Activated CD4-positive, CD25-positive, alpha-beta regulatory T cell treated with anti-CD3 and anti-CD28 coated beads, Interleukin-2, amount 50 U/mL, for 24 hours (primary cell): ENCODE measurements around the gene CUX1.
"Not testable (repeated sequence)": the region's sequence is repeated elsewhere in the genome, so short reads cannot be mapped to it uniquely, and the experiment has no call there.

Experiments used
- ATAC-seq, 2 donors: fragments of 150-1000 bp; cut with Tn5 transposase; one replicate each; pipeline ENCODE4 v1.10.0; 2021; ENCODE audit warnings: mild to moderate bottlenecking in 1 of 2, moderate library complexity in 1 of 2

CUX1 gene

DNA sequence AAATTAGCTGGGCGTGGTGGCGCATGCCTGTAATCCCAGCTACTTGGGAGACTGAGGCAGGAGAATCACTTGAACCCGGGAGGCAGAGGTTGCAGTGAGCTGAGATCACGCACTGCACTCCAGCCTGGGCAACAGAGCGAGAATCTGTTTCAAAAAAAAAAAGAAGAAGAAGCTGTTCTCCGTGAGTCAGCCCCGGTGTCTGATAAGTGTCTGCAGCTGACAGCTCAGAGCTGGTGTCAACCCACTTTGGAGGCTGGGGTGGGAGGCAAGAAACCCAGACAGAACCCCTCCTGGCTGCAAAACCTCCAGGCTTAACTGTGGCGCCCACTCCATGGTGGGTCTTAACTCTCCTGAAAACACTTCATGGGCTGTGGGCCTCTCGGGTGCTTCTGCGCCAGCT lies 170.6 kb downstream of the CUX1 start:
- not testable (repeated sequence) for ATAC-seq

DNA sequence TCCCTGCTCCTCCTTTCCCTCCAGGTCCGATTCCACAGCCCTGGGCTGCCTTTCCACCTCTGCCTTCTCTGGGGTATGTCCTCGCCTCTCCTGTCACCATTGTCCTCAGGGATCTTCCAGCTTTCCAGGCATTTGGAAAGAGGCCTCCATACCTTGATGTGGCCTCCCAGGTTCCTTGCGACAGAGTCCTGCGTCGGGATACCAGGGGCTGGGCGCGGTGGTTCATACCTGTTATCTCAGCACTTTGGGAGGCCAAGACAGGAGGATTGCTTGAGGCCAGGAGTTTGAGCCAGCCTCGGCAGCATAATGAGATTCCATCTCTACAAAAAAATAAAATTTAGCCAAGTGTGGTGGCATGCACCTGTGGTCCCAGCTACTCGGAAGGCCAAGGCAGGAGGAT lies 171.1 kb downstream of the CUX1 start:
- ATAC-seq: no peak

DNA sequence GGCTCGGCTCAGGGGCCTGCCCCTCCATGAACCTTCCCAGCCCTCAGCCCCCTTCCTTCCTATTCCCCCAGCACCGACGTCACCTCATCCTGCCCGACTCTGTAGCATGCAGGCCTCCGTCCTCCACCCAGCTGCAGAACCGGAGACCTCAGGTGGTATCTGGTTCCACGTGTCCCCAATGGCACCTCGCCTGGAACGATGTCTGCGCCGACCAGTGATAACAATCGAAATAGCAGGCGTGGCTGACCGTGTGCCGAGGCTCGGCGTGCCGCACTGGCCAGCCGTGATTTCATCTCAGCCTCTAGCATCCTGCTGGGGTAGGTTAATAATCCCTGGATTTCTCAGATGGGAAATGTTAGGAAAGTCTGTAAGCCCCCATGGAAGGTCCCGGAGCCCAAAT lies 171.7 kb downstream of the CUX1 start:
- no peak for ATAC-seq

DNA sequence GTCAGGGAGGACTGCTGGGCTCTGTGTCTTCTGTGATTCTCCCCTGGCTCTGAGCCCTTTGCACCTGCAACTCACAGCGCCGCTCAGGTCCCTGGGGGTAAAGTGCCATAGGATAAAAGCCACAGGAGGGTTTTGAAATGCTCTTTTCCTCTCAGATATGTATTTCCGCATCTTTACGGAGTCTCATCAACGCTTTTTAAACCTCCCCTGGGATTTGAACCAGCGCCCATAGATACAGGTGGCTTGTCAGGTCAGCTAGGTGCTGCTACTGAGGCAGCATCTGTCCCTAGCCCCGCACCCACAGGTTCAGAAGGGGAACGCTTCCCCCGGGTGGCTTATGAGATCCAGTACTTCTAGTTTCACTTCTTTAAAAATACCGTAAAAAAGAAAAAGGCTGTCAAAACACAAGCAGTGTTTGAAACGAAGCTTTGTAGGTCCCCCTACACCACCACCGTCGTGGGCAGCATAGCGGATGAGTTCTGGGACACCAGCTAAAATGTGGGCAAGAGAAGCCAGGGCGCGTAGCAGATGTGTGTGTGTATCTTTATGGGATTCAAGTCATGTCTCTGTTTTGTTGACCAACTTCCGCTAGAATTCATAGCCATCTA lies 173.5 kb downstream of the CUX1 start:
- ATAC-seq: peak in 1 of 2 donors; percentile 51

DNA sequence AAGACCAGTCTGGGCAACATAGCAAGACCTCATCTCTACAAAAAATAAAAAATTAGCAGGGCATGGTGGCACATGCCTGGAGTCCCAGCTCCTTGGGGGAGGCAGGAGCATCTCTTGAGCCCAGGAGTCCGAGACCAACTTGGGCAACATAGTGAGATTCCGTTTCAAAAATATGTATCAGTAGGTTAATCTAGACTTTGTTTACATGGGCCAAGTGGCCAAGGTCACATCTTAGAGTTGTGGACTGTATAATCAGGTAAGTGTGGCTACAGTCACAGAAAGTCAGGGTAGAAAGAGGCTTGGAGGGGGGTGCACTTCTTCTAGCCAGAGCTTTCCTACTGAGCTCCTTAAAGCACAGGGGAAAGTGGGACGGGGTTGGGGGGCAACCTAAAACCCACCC lies 174.4 kb downstream of the CUX1 start:
- no peak for ATAC-seq

DNA sequence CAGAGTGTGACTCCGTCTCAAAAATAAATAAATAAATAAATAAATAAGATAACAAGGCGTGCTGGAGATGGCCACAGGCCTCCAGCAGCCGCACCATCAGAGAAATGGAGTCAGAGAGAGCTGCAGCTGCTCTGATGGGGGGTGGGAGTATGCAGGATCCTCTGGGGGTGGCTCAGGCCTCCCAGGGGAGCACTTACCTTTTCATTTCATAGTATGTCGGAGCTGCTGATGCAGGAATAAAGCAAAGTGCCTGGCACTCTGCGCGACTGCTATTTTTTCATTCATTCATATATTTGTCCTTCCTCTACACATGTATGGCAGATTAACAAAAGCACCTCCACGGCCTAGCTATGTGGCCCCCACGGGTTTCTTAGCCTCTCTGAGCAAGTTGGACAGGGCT lies 175.9 kb downstream of the CUX1 start:
- ATAC-seq: no peak

DNA sequence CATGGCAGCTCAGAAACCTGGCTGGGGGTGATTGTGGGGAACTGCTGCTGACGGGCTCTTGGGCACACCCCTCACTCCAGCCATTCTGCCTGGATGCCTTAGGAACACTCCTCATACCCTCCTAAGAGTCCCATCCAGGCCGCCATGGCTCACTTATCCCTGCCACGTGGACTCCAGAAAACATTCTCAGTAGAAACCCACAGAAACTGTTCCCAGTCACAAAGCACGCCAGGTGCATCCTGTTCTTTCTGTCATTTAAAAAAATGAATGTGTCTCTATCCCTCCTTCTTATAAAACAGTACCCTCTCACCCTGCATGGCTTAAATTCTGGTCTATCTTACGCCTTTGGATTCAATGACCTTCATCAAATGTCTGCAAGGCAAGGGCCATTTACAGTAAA lies 177.7 kb downstream of the CUX1 start:
- no peak for ATAC-seq

DNA sequence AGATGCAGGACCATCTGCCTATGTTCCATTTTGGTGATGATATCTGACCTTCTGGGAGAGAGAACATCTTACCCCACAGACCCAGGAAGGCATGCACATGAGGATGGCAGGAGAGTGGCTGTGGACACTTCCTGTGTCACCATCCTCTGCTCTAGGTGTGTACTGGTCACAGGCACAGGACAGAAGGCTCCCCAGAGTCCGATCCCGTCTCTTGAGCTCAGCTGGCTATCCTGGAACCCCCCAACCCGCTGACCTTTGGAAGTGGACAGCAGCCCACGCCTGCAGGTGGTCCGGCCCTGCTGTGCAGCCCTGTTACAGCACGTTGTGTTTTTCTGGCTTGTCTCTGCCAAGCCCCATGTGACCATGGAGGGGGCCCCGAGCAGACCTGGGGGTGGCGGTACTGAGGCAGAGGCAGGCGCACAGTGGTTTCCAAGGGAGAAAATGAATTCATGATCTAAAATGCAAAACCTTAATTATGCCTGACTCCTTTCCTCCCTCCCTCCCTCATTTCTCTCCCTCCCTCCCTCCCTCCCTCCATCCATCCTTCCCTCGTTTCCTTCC lies 178.8 kb downstream of the CUX1 start:
- no peak for ATAC-seq

DNA sequence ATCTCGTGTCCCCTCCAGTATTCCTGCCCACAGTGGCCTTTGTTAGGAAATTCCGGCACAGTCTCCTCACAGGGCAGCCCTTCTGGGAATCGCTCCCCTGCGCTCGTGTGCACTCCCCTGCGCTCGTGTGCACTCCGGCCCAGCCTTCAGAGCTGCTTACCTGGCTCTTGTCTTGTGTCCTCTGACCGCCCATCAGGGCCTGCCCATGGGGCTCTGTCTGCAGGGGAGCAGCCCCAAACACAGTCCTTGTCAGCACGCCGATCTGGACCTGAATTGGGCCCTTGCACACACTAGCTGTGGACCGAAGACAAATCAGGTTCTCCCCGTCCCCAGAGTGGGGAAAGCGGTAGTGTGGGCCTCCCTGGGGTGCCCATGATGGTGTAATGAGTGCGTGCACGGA lies 179.4 kb downstream of the CUX1 start:
- no peak for ATAC-seq

DNA sequence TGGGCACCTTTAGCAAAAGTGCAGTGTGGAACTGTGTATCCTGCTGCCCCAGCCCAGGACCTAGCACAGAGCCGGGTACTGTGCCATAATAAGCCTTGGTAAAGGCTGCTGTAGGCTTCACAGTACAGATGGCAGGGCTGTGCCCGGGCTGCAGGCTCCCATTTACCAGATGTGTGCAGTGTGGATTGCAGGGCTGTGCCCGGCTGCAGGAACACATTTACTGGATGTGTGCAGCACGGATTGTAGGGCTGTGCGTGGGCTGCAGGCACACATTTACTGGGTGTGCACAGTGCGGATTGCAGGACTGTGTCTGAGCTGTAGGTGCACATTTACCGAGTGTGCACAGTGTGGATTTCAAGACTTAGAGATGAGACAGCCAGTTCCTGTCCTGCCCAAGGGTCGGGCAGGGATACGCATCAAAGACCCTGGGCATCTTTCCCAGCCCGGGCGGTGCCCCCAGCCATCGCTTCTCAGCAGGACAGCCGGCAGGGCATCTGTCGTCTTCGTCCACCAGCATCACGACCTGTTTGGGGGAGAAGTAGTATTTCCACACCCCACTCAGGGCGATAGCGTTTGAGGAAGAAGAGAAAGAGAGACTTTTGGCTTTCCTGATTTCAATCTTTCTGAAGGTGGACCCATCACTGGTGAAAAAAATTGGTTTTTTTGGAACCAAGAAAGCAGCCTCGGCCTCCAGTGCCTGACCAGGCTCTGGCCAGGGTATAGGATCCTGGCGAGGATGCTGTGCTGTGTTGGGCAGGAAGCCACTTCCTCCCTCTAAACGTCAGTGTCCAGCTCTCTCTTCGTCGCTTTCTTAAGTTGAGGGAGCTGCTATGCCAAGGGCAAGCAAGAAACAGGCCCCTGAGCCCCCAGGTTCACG lies 180.8 kb downstream of the CUX1 start:
- no peak for ATAC-seq

DNA sequence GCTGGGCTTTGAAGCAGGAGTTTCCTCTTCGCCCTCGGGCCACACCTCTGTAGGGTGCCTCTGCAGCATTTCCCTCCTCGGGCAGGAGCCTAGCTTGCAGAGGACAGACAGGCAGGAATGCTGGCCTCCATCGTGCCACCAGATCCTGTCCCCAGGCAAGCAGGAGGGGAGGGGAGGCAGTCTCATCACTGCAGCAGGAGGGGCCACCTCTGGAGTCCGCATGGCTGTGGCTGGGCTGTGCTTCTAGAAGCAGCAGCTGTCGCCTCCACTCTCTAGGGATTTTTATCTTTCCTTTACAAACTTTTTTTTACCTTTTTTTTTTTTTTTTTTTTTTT lies 181.4 kb downstream of the CUX1 start:
- no peak for ATAC-seq

DNA sequence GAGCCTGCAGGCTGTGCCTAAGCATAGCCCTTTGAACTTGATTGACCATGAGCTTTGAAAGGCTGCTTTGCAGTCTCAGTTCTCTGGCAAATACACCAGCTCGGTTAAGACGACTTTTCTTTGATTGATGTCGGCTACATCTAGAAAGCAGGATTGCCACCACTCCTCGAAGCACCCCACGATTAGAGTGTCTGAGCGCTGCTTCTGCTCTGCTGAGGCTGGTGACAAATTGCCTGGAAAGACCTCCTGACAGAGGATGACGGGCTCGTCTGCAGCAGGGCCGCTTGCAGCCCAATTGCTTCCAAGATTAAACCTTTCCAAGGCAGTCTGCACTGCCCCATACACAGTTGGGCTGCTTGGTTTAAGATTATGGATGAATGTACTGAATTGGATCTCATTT lies 182.0 kb downstream of the CUX1 start:
- ATAC-seq: no peak

DNA sequence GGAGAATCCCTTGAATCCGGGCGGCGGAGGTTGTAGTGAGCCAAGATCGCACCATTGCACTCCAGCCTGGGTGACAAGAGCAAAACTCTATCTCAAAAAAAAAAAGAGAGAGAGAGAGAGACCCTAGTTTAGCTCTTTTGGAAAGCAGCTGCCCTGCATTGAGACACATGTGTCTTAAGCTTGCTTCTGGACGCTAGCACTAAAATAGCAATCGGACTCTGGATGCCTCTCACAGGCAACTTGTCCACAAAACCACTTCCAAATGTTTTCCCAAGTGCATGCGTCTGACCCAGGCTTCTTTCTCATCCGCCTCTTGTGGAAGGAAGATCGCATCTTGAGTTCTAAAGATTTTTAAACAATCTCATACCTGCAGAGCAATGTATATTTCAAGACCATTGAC lies 182.7 kb downstream of the CUX1 start:
- ATAC-seq: no peak

DNA sequence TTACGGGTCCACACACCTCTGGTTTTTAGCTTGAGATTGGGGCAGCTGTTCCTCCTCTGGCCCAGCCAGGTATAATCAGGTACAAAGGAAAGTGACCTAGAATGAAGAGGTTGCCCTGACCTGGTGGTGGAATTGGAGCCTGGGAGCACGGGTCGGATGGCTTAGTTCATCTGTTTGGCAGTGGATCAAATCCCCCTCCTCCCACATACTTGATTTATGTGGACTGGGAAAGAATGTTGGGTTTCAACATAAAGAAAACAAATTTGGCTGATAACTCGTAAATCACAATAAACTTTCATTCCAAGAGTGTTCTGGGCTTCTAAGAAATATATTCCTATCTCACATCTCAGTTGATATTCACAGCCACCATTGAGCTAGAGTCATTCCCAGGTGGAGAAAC lies 186.8 kb downstream of the CUX1 start:
- ATAC-seq: no peak

DNA sequence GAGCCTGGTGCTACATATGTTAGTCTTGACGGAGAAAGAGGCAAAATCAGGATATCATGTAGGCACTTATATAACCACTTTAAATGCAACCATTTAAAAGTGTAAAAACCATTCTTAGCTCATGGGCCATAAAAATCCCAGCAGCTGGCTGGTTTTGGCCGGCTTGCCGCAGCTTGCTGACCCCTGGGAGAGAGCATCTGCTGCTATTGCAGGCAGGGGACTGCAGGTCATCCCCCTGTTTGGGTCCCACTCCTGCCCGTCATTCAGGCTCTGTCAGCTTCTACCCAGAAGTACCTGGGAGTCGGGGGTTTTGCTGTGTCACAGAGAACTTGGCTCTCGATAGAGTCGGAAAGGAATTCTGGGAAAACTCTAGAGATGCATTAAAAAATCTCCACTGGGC lies 187.4 kb downstream of the CUX1 start:
- ATAC-seq: no peak

DNA sequence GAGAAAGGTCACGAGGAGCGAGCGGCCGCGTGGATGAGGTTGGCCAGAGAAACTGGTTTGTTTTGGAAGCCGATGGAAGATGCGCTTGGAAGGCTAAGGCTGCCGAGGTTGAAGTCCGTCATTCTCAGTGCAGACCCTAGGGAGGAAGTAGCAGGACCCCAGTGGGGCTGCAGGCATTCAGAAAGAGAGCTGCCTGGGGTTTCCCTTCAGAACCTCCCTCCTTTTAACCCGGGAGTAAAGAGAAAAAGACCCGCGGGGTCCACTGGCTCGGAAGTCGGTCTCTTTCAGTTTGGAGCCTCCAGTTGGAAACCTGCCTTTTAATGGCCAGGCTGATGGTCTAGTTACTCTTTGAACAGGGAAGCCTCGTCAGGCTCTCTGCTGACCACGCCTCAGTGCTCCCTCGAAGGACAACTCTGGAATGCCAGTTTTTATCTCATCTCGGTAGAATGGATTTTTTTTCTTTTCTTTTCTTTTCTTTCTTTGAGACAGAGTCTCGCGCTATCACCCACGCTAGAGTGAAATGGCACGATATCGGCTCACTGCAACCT lies 188.6 kb downstream of the CUX1 start:
- ATAC-seq: no peak

DNA sequence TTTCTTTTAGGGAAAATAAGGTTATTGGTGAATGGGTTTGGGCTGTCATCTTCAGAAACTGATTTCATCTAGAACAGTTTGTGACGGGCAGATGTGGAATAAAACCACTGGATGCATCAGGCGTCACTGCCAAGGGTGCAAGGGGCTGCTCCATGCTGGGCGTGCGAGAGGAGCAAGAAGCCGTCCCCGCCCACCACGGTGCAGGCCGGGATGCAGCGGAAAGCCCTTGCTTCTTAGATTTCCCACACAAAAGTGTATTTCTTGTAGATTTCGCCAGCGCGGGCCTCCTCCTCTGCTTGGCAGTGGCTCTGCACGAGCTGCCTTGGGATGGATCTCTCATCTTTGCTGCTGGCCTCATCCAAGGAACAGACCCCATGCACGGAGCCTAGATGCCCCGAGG lies 189.3 kb downstream of the CUX1 start:
- no peak for ATAC-seq

DNA sequence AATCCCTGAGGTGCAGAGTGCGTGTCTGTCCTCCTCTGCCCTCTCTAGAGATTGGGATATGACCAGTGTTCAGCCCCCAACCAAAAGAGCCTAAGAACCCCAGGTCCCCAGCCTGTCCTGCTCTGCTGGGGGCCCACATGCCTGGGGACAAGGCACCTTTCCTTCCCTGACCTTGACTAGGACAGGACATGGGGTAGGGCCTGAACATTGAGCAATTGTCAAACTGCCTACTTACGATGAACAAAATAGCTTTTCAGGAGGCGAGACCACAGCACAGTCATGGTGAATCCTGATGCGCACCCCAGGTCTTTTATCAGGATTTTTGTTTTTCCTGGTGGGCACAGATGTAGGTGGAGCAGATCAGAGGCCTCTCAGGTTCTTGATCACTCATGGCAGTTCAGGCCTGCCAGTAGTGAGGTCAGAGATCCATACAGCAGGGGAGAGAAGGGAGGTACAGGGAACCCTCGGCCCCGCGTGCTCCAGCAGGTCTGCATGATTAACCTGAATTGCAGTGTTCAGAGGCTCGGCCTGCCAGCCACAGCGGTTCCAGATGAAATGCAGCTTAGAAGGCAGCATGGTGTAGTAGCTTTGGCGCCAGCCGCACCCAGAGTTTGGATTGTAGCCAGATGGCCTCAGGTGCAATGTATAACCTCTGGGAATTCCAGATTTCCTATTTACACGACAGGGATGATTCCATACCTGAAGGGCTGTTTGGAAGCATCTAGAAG lies 191.3 kb downstream of the CUX1 start:
- no peak for ATAC-seq

DNA sequence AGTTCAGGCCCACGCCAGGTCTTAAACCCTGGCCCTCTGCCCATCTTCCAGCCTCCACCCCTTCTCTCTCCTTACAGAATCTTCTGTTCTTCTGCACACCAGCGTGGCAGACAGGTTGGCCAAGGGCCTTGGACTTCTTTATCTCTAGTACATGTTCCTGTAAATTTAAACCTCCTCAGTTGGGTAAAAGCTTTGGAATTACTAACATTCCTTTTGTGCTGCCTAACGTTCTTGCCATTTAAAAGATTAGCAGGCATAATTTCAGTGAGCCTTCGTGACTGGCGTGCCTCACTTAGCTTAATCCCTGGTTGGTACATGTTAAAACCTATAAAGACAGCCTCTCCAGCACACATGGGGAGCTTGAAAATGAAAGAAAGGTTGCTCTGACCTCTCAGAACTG lies 192.2 kb downstream of the CUX1 start:
- no peak for ATAC-seq

DNA sequence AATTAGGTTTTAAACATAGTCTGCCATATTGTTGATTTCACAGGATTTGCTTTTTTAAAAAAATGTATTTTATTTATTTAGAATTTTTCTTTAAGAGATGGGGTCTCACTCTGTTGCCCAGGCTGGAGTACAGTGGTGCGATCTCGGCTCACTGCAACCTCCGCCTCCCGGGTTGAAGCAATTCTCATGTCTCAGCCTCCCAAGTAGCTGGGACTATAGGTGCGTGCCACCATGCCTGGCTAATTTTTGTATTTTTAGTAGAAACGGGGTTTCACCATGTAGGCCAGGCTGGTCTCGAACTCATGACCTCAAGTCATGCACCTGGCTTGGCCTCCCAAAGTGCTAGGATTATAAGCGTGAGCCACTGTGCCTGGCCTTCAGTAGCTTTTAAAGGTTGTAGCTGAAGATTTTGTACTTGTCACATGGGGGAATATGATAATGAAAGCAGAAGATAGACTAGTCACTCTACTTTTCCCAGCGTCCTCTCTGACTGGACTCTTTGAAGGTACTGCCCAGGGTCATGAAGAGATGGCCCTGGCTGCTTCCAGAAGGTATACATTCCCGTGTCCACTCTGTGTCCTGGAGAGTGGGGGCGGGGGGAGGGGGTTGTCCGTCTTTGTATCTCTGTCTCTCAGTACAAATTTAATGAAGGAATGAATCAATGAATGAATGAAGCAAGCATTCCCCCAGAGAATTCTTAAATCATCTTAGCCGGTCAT lies 194.8 kb downstream of the CUX1 start:
- not testable (repeated sequence) for ATAC-seq

DNA sequence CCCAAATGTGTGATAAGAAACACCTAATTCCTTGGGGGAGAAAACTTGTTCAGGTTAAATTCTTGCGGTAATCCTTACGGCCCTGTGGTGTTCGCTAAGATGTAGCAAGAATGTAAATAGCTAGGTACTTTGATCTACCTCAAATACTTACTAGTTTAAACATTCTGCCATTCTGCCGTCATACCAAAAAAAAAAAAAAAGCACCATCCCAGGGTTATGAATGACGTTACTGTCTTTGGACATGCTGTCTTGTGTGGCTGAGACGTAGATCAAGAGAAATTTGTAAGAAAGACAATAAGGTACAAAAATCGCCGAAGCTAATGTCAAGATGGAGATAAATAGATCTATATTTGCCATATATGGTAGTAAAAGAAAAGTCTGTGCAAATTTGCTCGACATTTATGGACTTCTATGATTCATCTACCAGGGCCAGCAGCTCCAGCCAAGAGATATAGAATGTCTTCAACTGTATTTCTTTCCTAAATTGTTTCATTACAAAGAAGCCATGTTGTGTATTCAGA lies 195.6 kb downstream of the CUX1 start:
- no peak for ATAC-seq

DNA sequence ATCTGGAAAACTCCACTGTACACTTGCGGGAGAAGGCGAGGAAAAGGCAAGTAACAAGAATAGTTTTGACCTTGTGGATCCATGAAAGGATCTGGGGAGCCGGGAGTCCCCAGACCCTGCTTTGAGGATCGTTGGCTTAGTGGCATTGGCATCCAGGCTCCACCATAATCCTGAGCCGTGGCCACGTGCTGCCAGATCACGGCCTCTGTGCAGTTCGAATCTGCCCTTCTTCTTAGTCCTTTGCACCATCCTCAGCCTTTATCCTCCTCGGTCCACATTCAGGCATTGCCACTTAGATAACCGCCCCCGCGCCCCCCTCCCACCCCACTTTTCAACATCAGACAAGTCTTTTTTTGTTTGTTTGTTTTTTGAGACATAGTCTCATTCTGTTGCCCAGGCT lies 201.4 kb downstream of the CUX1 start:
- no peak for ATAC-seq

DNA sequence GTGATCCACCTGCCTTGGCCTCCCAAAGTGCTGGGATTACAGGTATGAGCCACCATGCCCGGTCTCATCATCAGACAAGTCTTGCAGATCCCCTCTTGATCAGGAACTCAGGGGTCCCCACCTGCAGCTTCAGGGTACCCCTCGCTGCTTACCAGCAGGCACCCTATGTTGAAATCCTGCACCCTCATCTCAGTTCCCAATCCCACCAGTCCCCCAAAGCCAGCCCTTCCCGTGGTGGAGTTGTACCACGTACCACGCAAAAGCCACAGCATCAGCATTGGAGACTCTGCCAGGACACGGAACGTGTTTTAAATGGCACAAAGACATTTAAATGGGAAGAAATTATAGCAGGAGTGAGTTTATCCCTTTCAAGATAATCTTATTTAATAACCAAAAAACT lies 202.0 kb downstream of the CUX1 start:
- no peak for ATAC-seq
